Astrocyte of the spinal cord (primary cell): ENCODE measurements around the gene PUSL1.
A peak's percentile ranks its signal among the peaks of the same experiment; 100 is the strongest.

Experiments
- DNase-seq: peaks from one replicate; pipeline ENCODE4 v3.0.0; 2011; ENCODE audit warnings: low read depth, low spot score
- H3K4me3 ChIP-seq: 2 replicates; pipeline ENCODE4 v1.5.1; 2011; ENCODE audit warnings: low read depth, mild to moderate bottlenecking, low read length, moderate library complexity
- CTCF ChIP-seq: IDR thresholded peaks from 2 replicates; pipeline ENCODE4 v1.5.1; 2012; ENCODE audit warnings: low read depth, mild to moderate bottlenecking, low read length, inconsistent platforms
- in situ Hi-C: cut with HindIII; loops from 2 replicates; pipeline ENCODE4 v1.10.0; 2017; ENCODE audit warnings: low sequenced_read_pairs

Gene PUSL1

GRCh38 chr1:1324084-1324523, 15.7 kb downstream of the PUSL1 start:
- TF ChIP-seq CTCF, result no peak
- DNase-seq, result no peak
- H3K4me3 ChIP-seq, result peak overlapping the region; percentile 76
- in situ Hi-C loops, result no loop called here

- in situ Hi-C loops, result no loop called here
- DNase-seq, result peak; percentile 85
- H3K4me3 ChIP-seq, result peak within 1 kb of the TSS; percentile 76
- no peak for TF ChIP-seq CTCF
Measured at GRCh38 chr1:1324524-1325287, 16.3 kb downstream of the PUSL1 start, which contains the start of the genes CPTP and INTS11. Gene CPTP (plus strand): TSS chr1:1324802. CDS start chr1:1326911, 2,109 bp downstream. Gene INTS11 (minus strand): TSS chr1:1324660. CDS start chr1:1324608, 52 bp downstream.

- in situ Hi-C loops, result no loop called here
- TF ChIP-seq CTCF, result no peak
- peak overlapping the region; percentile 76 for H3K4me3 ChIP-seq
- DNase-seq, result no peak
Measured at GRCh38 chr1:1325288-1326074, 17.1 kb downstream of the PUSL1 start.

GRCh38 chr1:1326075-1326605, 17.7 kb downstream of the PUSL1 start:
- TF ChIP-seq CTCF, result no peak
- DNase-seq, result no peak
- in situ Hi-C loops, result no loop called here
- no peak overlapping the region for H3K4me3 ChIP-seq

- H3K4me3 ChIP-seq, result no peak overlapping the region
- no peak for TF ChIP-seq CTCF
- in situ Hi-C loops, result no loop called here
- no peak for DNase-seq
Measured at GRCh38 chr1:1327291-1327690, 18.9 kb downstream of the PUSL1 start.

- no peak for DNase-seq
- no peak for TF ChIP-seq CTCF
- in situ Hi-C loops, result no loop called here
- no peak overlapping the region for H3K4me3 ChIP-seq
Measured at GRCh38 chr1:1328254-1328653, 19.9 kb downstream of the PUSL1 start.
